Stimulated activated CD8-positive, alpha-beta memory T cell treated with anti-CD3 and anti-CD28 coated beads, Interleukin-7, amount 100 ng/mL, for 4 hours (primary cell): ENCODE results near the gene ZNF594.
A peak's percentile ranks its signal among the peaks of the same experiment; 100 is the strongest.
"Not testable (repeated sequence)": the region's sequence is repeated elsewhere in the genome, so short reads cannot be mapped to it uniquely, and the experiment has no call there.

Source experiments
- DNase-seq, 2 donors: peaks; one replicate each; pipeline ENCODE4 v3.0.0-alpha.2; 2020; ENCODE audit warnings: low read depth in 2 of 2

ZNF594 gene

GRCh38 chr17:5201011-5201410 is 9.3 kb upstream of the ZNF594 start:
- no peak for DNase-seq

GRCh38 chr17:5200360-5200759 is 8.7 kb upstream of the ZNF594 start:
- no peak for DNase-seq

GRCh38 chr17:5198472-5198871 is 6.8 kb upstream of the ZNF594 start:
- no peak for DNase-seq

GRCh38 chr17:5194346-5194745 is 2.7 kb upstream of the ZNF594 start:
- DNase-seq = no peak

GRCh38 chr17:5184288-5184687 is 7.4 kb downstream of the ZNF594 start:
- peak; percentile 29 to 31 for DNase-seq

- no peak for DNase-seq
Observed at GRCh38 chr17:5183410-5183793, 8.3 kb downstream of the ZNF594 start.

GRCh38 chr17:5182597-5183409 is 8.9 kb downstream of the ZNF594 start:
- no peak for DNase-seq

- DNase-seq = no peak
Observed at GRCh38 chr17:5181509-5182305, 10.0 kb downstream of the ZNF594 start.

GRCh38 chr17:5179003-5179402 is 12.7 kb downstream of the ZNF594 start:
- DNase-seq = no peak

- not testable (repeated sequence) for DNase-seq
Observed at GRCh38 chr17:5175027-5175426, 16.6 kb downstream of the ZNF594 start.

- DNase-seq = not testable (repeated sequence)
Observed at GRCh38 chr17:5165791-5166564, 25.7 kb downstream of the ZNF594 start.

GRCh38 chr17:5164436-5164835 is 27.2 kb downstream of the ZNF594 start:
- DNase-seq = no peak

- DNase-seq = not testable (repeated sequence)
Observed at GRCh38 chr17:5161793-5162192, 29.9 kb downstream of the ZNF594 start.

- DNase-seq = not testable (repeated sequence)
Observed at GRCh38 chr17:5160702-5161101, 31.0 kb downstream of the ZNF594 start.

GRCh38 chr17:5146122-5146521 is 45.5 kb downstream of the ZNF594 start:
- not testable (repeated sequence) for DNase-seq

- DNase-seq = not testable (repeated sequence)
Observed at GRCh38 chr17:5142877-5143276, 48.8 kb downstream of the ZNF594 start.

GRCh38 chr17:5139458-5139732 is 52.3 kb downstream of the ZNF594 start:
- DNase-seq = no peak

GRCh38 chr17:5138616-5139457 is 52.8 kb downstream of the ZNF594 start:
- no peak for DNase-seq

- not testable (repeated sequence) for DNase-seq
Observed at GRCh38 chr17:5138198-5138544, 53.5 kb downstream of the ZNF594 start.

GRCh38 chr17:5137511-5138197 is 54.0 kb downstream of the ZNF594 start:
- DNase-seq = not testable (repeated sequence)
